GM12878 (cell line): ENCODE data around the gene LRRC66. TPM values are rescaled to one million over a fixed set of nuclear protein-coding genes. Genes with fewer than 3 reads are reported as not detected.

ENCODE experiments used
- ATAC-seq: fragments of 200-7000 bp; cut with Tn5 transposase; 3 replicates; pipeline ENCODE4 v1.9.1; 2020; ENCODE audit warnings: mild to moderate bottlenecking, moderate library complexity
- BruUV-seq: library from RNA; stranded (reverse); fragments of 400-500 nt; replicated peaks from 2 replicates; lab custom pipeline; 2021; lab: Mats Ljungman, UMichigan
- CTCF ChIA-PET: fragments of 300-600 bp; sonication (Branson Sonifier 250); formaldehyde crosslinking; extraction: SDS; loops from one replicate; lab custom pipeline; 2021; ENCODE audit warnings: inconsistent platforms; lab: Yijun Ruan, JAX
- POLR2A ChIA-PET: fragments of 350-600 bp; formaldehyde crosslinking; extraction: SDS; loops from one replicate; lab custom pipeline; 2021; ENCODE audit warnings: inconsistent platforms; lab: Charles Lee
- RAD21 ChIA-PET: fragments of 300-600 bp; sonication (Branson Sonifier 250); formaldehyde crosslinking; loops from one replicate; lab custom pipeline; 2023; ENCODE audit warnings: antibody characterized with exemption; ENCODE audit not compliant: unreplicated experiment; lab: Charles Lee
- SMC1A ChIA-PET: fragments of 300-600 bp; sonication (Branson Sonifier 250); formaldehyde crosslinking; loops from one replicate; lab custom pipeline; 2023; ENCODE audit not compliant: unreplicated experiment, uncharacterized antibody; lab: Charles Lee
- DNase-seq: peaks from one replicate; pipeline ENCODE4 v3.0.0-alpha.2; 2011; ENCODE audit warnings: low read depth, low spot score
- FAIRE-seq: peaks from 3 replicates; lab custom pipeline; 2011; peaks lifted over from hg19 to GRCh38; lab: Jason Lieb, UNC
- H2AFZ ChIP-seq: 2 replicates; pipeline ENCODE4 v1.6.0; 2011; ENCODE audit warnings: low read depth, low read length, control low read depth; ENCODE audit not compliant: control insufficient read depth
- H3K27ac ChIP-seq: 2 replicates; pipeline ENCODE4 v1.5.1; 2011; ENCODE audit warnings: control low read depth; ENCODE audit not compliant: control insufficient read depth, insufficient read depth
- H3K27me3 ChIP-seq, 2 experiments: replicated peaks in 1 of 2; 2 replicates each; pipeline versions ENCODE4 v1.6.0 to v1.6.1; 2011; ENCODE audit warnings: low read length in 1 of 2; ENCODE audit not compliant: control insufficient read depth in 2 of 2, insufficient read depth in 2 of 2
- H3K36me3 ChIP-seq, 2 experiments: 2 replicates each; pipeline ENCODE4 v1.5.1; 2011; ENCODE audit warnings: low read length in 1 of 2; ENCODE audit not compliant: control insufficient read depth in 2 of 2, insufficient read depth in 2 of 2
- H3K4me1 ChIP-seq: 2 replicates; pipeline ENCODE4 v1.6.1; 2011; ENCODE audit warnings: mild to moderate bottlenecking, low read length, moderate library complexity, mixed read lengths; ENCODE audit not compliant: control insufficient read depth, insufficient read depth
- H3K4me2 ChIP-seq: 2 replicates; pipeline ENCODE4 v1.6.0; 2011; ENCODE audit warnings: control low read depth; ENCODE audit not compliant: control insufficient read depth, insufficient read depth
- H3K4me3 ChIP-seq: fragments of 200-600 bp; sonication (generic); 2 replicates; pipeline ENCODE4 v1.5.1; 2016
- H3K79me2 ChIP-seq: 2 replicates; pipeline ENCODE4 v1.6.0; 2011; ENCODE audit warnings: low read length; ENCODE audit not compliant: control insufficient read depth, insufficient read depth
- H3K9ac ChIP-seq: 2 replicates; pipeline ENCODE4 v1.8.0; 2011; ENCODE audit warnings: low read length, control low read depth, mixed read lengths; ENCODE audit not compliant: control insufficient read depth, insufficient read depth
- H3K9me3 ChIP-seq: replicated peaks from 3 replicates; pipeline ENCODE4 v1.5.1; 2011; ENCODE audit warnings: mild to moderate bottlenecking, low read length; ENCODE audit not compliant: control insufficient read depth, insufficient read depth
- H4K20me1 ChIP-seq: 2 replicates; pipeline ENCODE4 v1.6.0; 2011; ENCODE audit not compliant: control insufficient read depth, insufficient read depth
- ASH2L ChIP-seq: fragments of 300-600, 200-600 bp; sonication (generic); IDR thresholded peaks from 2 replicates; pipeline ENCODE4 v1.6.1; 2017; ENCODE audit warnings: low read depth, mild to moderate bottlenecking, borderline replicate concordance
- BRCA1 ChIP-seq: IDR thresholded peaks from 2 replicates; pipeline ENCODE4 v1.6.1; 2011; ENCODE audit warnings: low read depth, low read length, improper control_type of control experiment
- CREM ChIP-seq: IDR thresholded peaks from 2 replicates; pipeline ENCODE4 v1.6.1; 2014; ENCODE audit warnings: antibody characterized with exemption, low read depth
- EED ChIP-seq: sonication (generic); IDR thresholded peaks from 2 replicates; pipeline ENCODE4 v1.6.1; 2016; ENCODE audit warnings: antibody characterized with exemption, low read depth
- EGR1 ChIP-seq, 2 experiments: IDR thresholded peaks; 1 replicate in 1 of 2; 2 replicates in 1 of 2; pipeline ENCODE4 v1.6.1; 2011 to 2012; ENCODE audit warnings: low read depth in 2 of 2, low read length in 2 of 2, borderline replicate concordance in 1 of 2, mild to moderate bottlenecking in 1 of 2, moderate library complexity in 1 of 2
- EZH2 ChIP-seq: IDR thresholded peaks from 2 replicates; pipeline ENCODE4 v1.6.1; 2012; ENCODE audit warnings: low read depth, mild to moderate bottlenecking, control low read depth, inconsistent platforms, low read length, borderline replicate concordance; ENCODE audit not compliant: control insufficient read depth
- HDAC6 ChIP-seq: fragments of 200-600 bp; sonication (generic); IDR thresholded peaks from one replicate; pipeline ENCODE4 v1.8.0; 2017; ENCODE audit warnings: antibody characterized with exemption; ENCODE audit not compliant: unreplicated experiment
- IRF4 ChIP-seq: IDR thresholded peaks from 2 replicates; pipeline ENCODE4 v1.6.1; 2011; ENCODE audit warnings: low read depth, low read length
- MTA2 ChIP-seq: fragments of 450-650 bp; IDR thresholded peaks from 2 replicates; pipeline ENCODE4 v1.6.1; 2016; ENCODE audit warnings: low read depth, mild to moderate bottlenecking, moderate library complexity
- PML ChIP-seq: IDR thresholded peaks from 2 replicates; pipeline ENCODE4 v1.6.1; 2012; ENCODE audit warnings: low read length, inconsistent platforms
- RBBP5 ChIP-seq: fragments of 200-600 bp; sonication (generic); conservative IDR thresholded peaks from 2 replicates; pipeline ENCODE4 v1.6.1; 2016
- SIN3A ChIP-seq: IDR thresholded peaks from 2 replicates; pipeline ENCODE4 v1.6.1; 2012; ENCODE audit warnings: low read depth, low read length, improper control_type of control experiment
- SP1 ChIP-seq: IDR thresholded peaks from one replicate; pipeline ENCODE4 v1.6.1; 2011; ENCODE audit warnings: low read depth, low read length
- SUPT20H ChIP-seq: IDR thresholded peaks from 2 replicates; pipeline ENCODE4 v1.6.1; 2011; ENCODE audit warnings: low read depth, mild to moderate bottlenecking, low read length, moderate library complexity, borderline replicate concordance; ENCODE audit not compliant: control insufficient read depth
- SUZ12 ChIP-seq: fragments of 200-600 bp; sonication (generic); IDR thresholded peaks from one replicate; pipeline ENCODE4 v1.6.1; 2018; ENCODE audit warnings: antibody characterized with exemption, mild to moderate bottlenecking; ENCODE audit not compliant: unreplicated experiment
- TCF3 ChIP-seq: IDR thresholded peaks from 2 replicates; pipeline ENCODE4 v1.6.1; 2012; ENCODE audit warnings: low read depth, mild to moderate bottlenecking, low read length, borderline replicate concordance; ENCODE audit not compliant: insufficient read depth
- YBX1 ChIP-seq: fragments of 450-650 bp; IDR thresholded peaks from 2 replicates; pipeline ENCODE4 v1.6.1; 2016; ENCODE audit warnings: antibody characterized with exemption
- ZNF24 ChIP-seq: fragments of 450-650 bp; IDR thresholded peaks from 2 replicates; pipeline ENCODE4 v1.6.1; 2017; ENCODE audit warnings: antibody characterized with exemption, mild to moderate bottlenecking
- WGBS: methylation state at CpG from one replicate; pipeline ENCODE4 v1.1.6; 2016; ENCODE audit warnings: low lambda C conversion rate; ENCODE audit not compliant: insufficient replicate concordance, insufficient coverage; ENCODE audit errors: missing lambda C conversion rate; 5-methylcytosine and 5-hydroxymethylcytosine counted together
- in situ Hi-C: fragments of 300-500 bp; cut with MboI; formaldehyde crosslinking; loops from 9 replicates; pipeline ENCODE4 v1.14.3; 2018; ENCODE audit warnings: mixed read lengths
- intact Hi-C: fragments of 100-400 bp; cut with micrococcal nuclease; formaldehyde crosslinking; loops from one replicate; pipeline ENCODE4 v1.14.2; 2022; ENCODE audit not compliant: unreplicated experiment
- polyA plus RNA-seq, 11 experiments: library from polyadenylated mRNA; depleted of rRNA in 4 of 11; unstranded in 6 of 11; stranded (reverse) in 5 of 11; fragments of >200 nt; fragmentation: Nextera tagmentation in 4 of 11; fragmentation: Illumina TruSeq in 1 of 11; extraction: Ambion mirVana in 4 of 11; extraction: Trizol in 1 of 11; gene quantifications; 1 replicate in 1 of 11; 2 replicates in 10 of 11; pipeline versions ENCODE4 v1.2.1 to v1.2.3, GENCODE V29; 2011 to 2016; ENCODE audit warnings: inconsistent platforms in 2 of 11, missing spikeins in 2 of 11, low read depth in 1 of 11
- total RNA-seq, 4 experiments: library from RNA; depleted of rRNA in 3 of 4; stranded (reverse); fragments of >200 nt in 3 of 4; fragmentation: Illumina TruSeq in 1 of 4; extraction: Trizol in 1 of 4; gene quantifications; 2 replicates each; pipeline versions ENCODE4 v1.2.1 to v1.2.3, GENCODE V29; 2013 to 2021
- TF ChIP-seq, protein P1 (sequence below): fragments of 450-650 bp; formaldehyde crosslinking; IDR thresholded peaks from 2 replicates; pipeline ENCODE4 v1.4.0; 2022; ENCODE audit warnings: mild to moderate bottlenecking, moderate library complexity

Gene LRRC66
- total and polyA plus RNA-seq, 10 of the 15 experiments (the other 5 are each of a cell fraction or from before 2014, with no cell fraction given) = 0.02 to 0.18 (median 0.09) TPM; not detected in 2

DNA sequence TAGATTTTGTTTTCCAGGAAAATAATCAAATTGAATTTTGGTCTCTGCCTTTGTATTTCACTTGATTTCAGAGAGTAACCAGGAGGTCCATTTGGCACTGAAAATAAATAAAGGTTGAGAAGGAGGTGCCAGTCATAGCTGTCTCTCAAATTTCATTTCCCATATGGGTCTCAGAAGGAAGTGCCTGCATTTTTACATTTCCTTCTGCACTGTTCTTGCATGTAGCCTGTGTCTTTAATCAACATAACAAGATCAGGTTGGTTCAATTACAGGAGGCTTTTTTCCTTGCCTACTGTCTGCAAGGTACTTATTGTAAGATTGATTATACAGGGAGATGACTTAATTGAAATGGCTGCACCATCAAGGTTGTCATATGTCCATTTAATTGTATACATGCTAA lies 15.7 kb downstream of the LRRC66 start:
- CTCF ChIA-PET = no interaction called here
- H3K4me2 ChIP-seq = no peak overlapping the region
- H3K9me3 ChIP-seq = no peaks in the 10 kb centered on the region
- intact Hi-C loops (no loop called here), in situ Hi-C loops (no loop called here)
- RAD21 ChIA-PET = no interaction called here
- SMC1A ChIA-PET = no interaction called here
- FAIRE-seq = no peak
- H3K27me3 ChIP-seq = no peaks in the 10 kb centered on the region
- no peaks in the 10 kb centered on the region for H3K79me2 ChIP-seq
- H2AFZ ChIP-seq = no peak overlapping the region
- no peaks in the 10 kb centered on the region for H3K4me1 ChIP-seq
- H3K36me3 ChIP-seq = no peaks in the 10 kb centered on the region
- H3K4me3 ChIP-seq = no peak overlapping the region
- BruUV-seq = no TSS peak
- TF ChIP-seq SUPT20H (no peak), HDAC6 (no peak), ASH2L (no peak), TCF3 (no peak), CREM (no peak), SIN3A (no peak)
- TF ChIP-seq, all 136 proteins: peak for 0
- Histone ChIP-seq H3K9ac (no peak overlapping the region), H3K27ac (no peak overlapping the region), H4K20me1 (no peaks in the 10 kb centered on the region)
- no peak for DNase-seq
- POLR2A ChIA-PET = no interaction called here
- no peak for ATAC-seq

DNA sequence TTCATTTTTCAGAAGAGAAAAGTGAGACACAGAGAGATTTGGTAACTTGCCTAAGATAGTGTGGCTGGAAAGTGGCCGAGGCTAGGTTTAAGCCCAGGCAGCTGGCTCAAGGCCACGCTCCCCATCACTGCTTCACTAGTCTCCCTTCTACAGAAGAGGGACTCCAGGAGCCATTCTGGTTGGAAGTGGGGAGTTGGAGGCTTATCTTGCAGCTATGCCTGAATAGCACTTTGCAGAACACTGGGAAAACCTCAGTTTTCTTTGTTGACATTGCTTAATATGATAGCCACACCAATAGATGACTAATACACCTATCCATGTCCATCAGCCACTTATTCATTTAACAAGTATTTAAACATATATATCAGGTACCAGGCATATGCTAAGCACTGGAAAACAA lies 18.5 kb downstream of the LRRC66 start:
- intact Hi-C loops (no loop called here), in situ Hi-C loops (no loop called here)
- Histone ChIP-seq H3K27ac (no peak overlapping the region), H3K4me3 (no peak overlapping the region), H4K20me1 (no peaks in the 10 kb centered on the region), H3K4me1 (no peaks in the 10 kb centered on the region), H3K9me3 (no peaks in the 10 kb centered on the region), H2AFZ (no peak overlapping the region), H3K9ac (no peak overlapping the region), H3K27me3 (no peaks in the 10 kb centered on the region), H3K4me2 (no peak overlapping the region), H3K36me3 (no peaks in the 10 kb centered on the region), H3K79me2 (no peaks in the 10 kb centered on the region)
- no peak for DNase-seq
- no peak for ATAC-seq
- FAIRE-seq = no peak
- BruUV-seq = no TSS peak
- RAD21 ChIA-PET = no interaction called here
- CTCF ChIA-PET = no interaction called here
- POLR2A ChIA-PET = no interaction called here
- SMC1A ChIA-PET = no interaction called here
- 35% methylated on average over 2 of the region's 2 CpGs for WGBS
- TF ChIP-seq SIN3A (no peak), PML (no peak), RBBP5 (no peak), EED (no peak), SUZ12 (no peak), BRCA1 (no peak), EZH2 (no peak), YBX1 (no peak), MTA2 (no peak), EGR1 (IDR thresholded peaks at IDR 0.05; ENCODE audit: borderline replicate concordance in 1 of 2, low read depth in 2 of 2, low read length in 2 of 2) (no peak), IRF4 (no peak), SP1 (no peak), ZNF24 (no peak)
- TF ChIP-seq, protein P1, sequence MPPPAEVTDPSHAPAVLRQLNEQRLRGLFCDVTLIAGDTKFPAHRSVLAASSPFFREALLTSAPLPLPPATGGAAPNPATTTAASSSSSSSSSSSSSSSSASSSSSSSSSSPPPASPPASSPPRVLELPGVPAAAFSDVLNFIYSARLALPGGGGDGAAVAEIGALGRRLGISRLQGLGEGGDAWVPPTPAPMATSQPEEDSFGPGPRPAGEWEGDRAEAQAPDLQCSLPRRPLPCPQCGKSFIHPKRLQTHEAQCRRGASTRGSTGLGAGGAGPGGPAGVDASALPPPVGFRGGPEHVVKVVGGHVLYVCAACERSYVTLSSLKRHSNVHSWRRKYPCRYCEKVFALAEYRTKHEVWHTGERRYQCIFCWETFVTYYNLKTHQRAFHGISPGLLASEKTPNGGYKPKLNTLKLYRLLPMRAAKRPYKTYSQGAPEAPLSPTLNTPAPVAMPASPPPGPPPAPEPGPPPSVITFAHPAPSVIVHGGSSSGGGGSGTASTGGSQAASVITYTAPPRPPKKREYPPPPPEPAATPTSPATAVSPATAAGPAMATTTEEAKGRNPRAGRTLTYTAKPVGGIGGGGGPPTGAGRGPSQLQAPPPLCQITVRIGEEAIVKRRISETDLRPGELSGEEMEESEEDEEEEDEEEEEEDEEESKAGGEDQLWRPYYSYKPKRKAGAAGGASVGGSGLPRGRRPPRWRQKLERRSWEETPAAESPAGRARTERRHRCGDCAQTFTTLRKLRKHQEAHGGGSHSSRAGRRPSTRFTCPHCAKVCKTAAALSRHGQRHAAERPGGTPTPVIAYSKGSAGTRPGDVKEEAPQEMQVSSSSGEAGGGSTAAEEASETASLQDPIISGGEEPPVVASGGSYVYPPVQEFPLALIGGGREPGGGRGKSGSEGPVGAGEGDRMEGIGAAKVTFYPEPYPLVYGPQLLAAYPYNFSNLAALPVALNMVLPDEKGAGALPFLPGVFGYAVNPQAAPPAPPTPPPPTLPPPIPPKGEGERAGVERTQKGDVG = no peak
